ENCODE results near the gene TNFRSF12A.

DNA sequence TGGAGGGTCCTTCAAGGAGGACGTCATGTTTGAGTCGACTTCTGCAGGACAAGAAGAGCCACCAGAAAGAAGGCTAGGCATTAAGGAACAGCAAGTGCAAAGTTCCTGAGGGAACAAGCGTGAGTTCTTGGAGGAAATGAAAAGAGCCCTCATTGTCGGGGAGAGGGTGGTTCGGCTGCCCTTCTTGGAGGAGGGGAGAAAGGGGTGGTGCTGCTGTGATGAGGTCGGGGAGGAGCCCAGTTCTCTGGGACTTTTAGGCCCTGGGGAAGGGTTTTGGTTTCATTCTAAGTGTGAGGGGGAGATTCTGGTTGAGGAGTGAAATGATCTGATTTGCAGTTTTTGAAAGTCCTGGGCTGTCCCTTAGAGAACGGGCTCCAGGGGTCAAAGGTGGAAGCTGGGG lies 12.5 kb downstream of the TNFRSF12A start:
- TF ChIP-seq, protein P1, sequence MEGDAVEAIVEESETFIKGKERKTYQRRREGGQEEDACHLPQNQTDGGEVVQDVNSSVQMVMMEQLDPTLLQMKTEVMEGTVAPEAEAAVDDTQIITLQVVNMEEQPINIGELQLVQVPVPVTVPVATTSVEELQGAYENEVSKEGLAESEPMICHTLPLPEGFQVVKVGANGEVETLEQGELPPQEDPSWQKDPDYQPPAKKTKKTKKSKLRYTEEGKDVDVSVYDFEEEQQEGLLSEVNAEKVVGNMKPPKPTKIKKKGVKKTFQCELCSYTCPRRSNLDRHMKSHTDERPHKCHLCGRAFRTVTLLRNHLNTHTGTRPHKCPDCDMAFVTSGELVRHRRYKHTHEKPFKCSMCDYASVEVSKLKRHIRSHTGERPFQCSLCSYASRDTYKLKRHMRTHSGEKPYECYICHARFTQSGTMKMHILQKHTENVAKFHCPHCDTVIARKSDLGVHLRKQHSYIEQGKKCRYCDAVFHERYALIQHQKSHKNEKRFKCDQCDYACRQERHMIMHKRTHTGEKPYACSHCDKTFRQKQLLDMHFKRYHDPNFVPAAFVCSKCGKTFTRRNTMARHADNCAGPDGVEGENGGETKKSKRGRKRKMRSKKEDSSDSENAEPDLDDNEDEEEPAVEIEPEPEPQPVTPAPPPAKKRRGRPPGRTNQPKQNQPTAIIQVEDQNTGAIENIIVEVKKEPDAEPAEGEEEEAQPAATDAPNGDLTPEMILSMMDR (IDR thresholded peaks at IDR 0.05) = no peak
- no peak for TF ChIP-seq EZH2 (IDR thresholded peaks at IDR 0.05)
